IMR-90 (cell line): Measurements from ENCODE around the gene IVL.

Experiments used
- BHLHE40 ChIP-seq: fragments of 150-350 bp; IDR thresholded peaks from 2 replicates; pipeline ENCODE4 v1.6.1; 2016; ENCODE audit warnings: mild to moderate bottlenecking, low read depth, low read length
- CTCF ChIP-seq: conservative IDR thresholded peaks from 2 replicates; pipeline ENCODE4 v1.5.1; 2012; ENCODE audit warnings: mild to moderate bottlenecking, low read depth, low read length, improper control_type of control experiment
- MAFK ChIP-seq: IDR thresholded peaks from 2 replicates; pipeline ENCODE4 v1.6.1; 2012; ENCODE audit warnings: low read depth, low read length, improper control_type of control experiment
- POLR2A ChIP-seq: IDR thresholded peaks from 2 replicates; pipeline ENCODE4 v1.6.1; 2012; ENCODE audit warnings: mild to moderate bottlenecking, low read depth, low read length
- RFX5 ChIP-seq: IDR thresholded peaks from 2 replicates; pipeline ENCODE4 v1.8.0; 2012; ENCODE audit warnings: low read depth, mild to moderate bottlenecking, low read length, moderate library complexity
- USF2 ChIP-seq: fragments of 150-350 bp; IDR thresholded peaks from 2 replicates; pipeline ENCODE4 v1.6.1; 2017; ENCODE audit warnings: mild to moderate bottlenecking, antibody characterized with exemption, low read length, low read depth

DNA sequence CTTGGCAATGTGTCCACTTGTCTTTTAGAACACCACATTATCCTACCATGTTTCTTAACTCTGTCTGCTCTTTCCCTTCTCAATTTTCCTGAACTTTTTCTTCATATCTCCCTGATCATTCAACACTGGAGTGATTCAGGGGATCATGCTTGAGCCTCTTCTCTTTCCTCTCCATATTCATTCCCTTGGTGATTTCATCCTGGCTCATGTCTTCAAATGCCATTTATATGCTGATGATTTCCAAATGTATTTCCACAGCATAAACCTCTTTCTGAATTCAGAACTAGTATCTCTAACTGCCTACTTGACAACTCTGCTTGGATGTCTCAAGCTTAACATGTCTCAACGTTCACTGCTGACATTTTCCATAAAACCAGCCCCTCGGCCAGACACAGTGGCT, 8.5 kb upstream of the IVL start:
- TF ChIP-seq CTCF (no peak), USF2 (no peak), BHLHE40 (no peak), RFX5 (no peak), POLR2A (no peak), MAFK (no peak)
